GM19351 (cell line): ENCODE data around the gene ODAD2.
A peak's percentile ranks its signal among the peaks of the same experiment; 100 is the strongest.
"Not testable (repeated sequence)": the region's sequence is repeated elsewhere in the genome, so short reads cannot be mapped to it uniquely, and the experiment has no call there.

Experiments used
- ATAC-seq: cut with Tn5 transposase; IDR thresholded peaks from one replicate; pipeline ENCODE4 v1.9.1; 2021; ENCODE audit warnings: mild to moderate bottlenecking, moderate library complexity; ENCODE audit not compliant: unreplicated experiment

Gene ODAD2

GRCh38 chr10:27970795-27971194, 28.1 kb downstream of the ODAD2 start:
- not testable (repeated sequence) for ATAC-seq

GRCh38 chr10:27969931-27970330, 28.9 kb downstream of the ODAD2 start:
- not testable (repeated sequence) for ATAC-seq

- ATAC-seq = no peak
These were observed 39.7 kb downstream of the ODAD2 start for GRCh38 chr10:27959093-27959715.

- ATAC-seq = peak; percentile 87
These were observed 40.5 kb downstream of the ODAD2 start for GRCh38 chr10:27958383-27958782.

GRCh38 chr10:27950242-27950564, 48.7 kb downstream of the ODAD2 start:
- ATAC-seq = no peak

- ATAC-seq = no peak
These were observed 49.2 kb downstream of the ODAD2 start for GRCh38 chr10:27949528-27950241.

GRCh38 chr10:27948186-27948585, 50.7 kb downstream of the ODAD2 start:
- no peak for ATAC-seq

GRCh38 chr10:27947540-27947939, 51.3 kb downstream of the ODAD2 start:
- no peak for ATAC-seq

GRCh38 chr10:27944005-27944404, 54.9 kb downstream of the ODAD2 start:
- ATAC-seq = no peak

- no peak for ATAC-seq
These were observed 84.0 kb downstream of the ODAD2 start for GRCh38 chr10:27914888-27915287.

GRCh38 chr10:27912231-27912630, 86.6 kb downstream of the ODAD2 start:
- no peak for ATAC-seq

GRCh38 chr10:27911539-27911938, 87.3 kb downstream of the ODAD2 start:
- ATAC-seq = no peak

GRCh38 chr10:27911011-27911410, 87.9 kb downstream of the ODAD2 start:
- no peak for ATAC-seq

GRCh38 chr10:27908231-27908630, 90.6 kb downstream of the ODAD2 start:
- no peak for ATAC-seq

GRCh38 chr10:27899485-27899884, 99.4 kb downstream of the ODAD2 start:
- not testable (repeated sequence) for ATAC-seq

GRCh38 chr10:27899058-27899457, 99.8 kb downstream of the ODAD2 start:
- no peak for ATAC-seq

GRCh38 chr10:27893358-27893954, 105.4 kb downstream of the ODAD2 start:
- no peak for ATAC-seq

GRCh38 chr10:27890971-27891370, 107.9 kb downstream of the ODAD2 start:
- no peak for ATAC-seq

- ATAC-seq = no peak
These were observed 109.4 kb downstream of the ODAD2 start for GRCh38 chr10:27889518-27889917.

- no peak for ATAC-seq
These were observed 114.7 kb downstream of the ODAD2 start for GRCh38 chr10:27884185-27884641.

GRCh38 chr10:27878281-27878680, 120.6 kb downstream of the ODAD2 start:
- no peak for ATAC-seq

- no peak for ATAC-seq
These were observed 133.7 kb downstream of the ODAD2 start for GRCh38 chr10:27865221-27865635.
